Right lobe of liver (tissue), 4 donors: ENCODE data around the gene CAPS.

Experiments
- POLR2A ChIP-seq: fragments of 450-650 bp; IDR thresholded peaks from one replicate; pipeline ENCODE4 v1.6.1; 2017; ENCODE audit warnings: antibody characterized with exemption, mild to moderate bottlenecking
- TF ChIP-seq, protein P1 (sequence below), 4 donors: fragments of 200-600 bp in 3 of 4; fragments of 450-650 bp in 1 of 4; IDR thresholded peaks; one replicate each; pipeline versions ENCODE4 v1.5.1 to v1.8.0; 2016 to 2022; ENCODE audit warnings: antibody characterized with exemption in 4 of 4, mild to moderate bottlenecking in 2 of 4
- donor health status: DM: no; HTN: no; CAD: no.
- donor health status: DM: no; HTN: no; CAD: no.
- donor health status: DM: no; HTN: yes; CAD: no.

- TF ChIP-seq, protein P1, sequence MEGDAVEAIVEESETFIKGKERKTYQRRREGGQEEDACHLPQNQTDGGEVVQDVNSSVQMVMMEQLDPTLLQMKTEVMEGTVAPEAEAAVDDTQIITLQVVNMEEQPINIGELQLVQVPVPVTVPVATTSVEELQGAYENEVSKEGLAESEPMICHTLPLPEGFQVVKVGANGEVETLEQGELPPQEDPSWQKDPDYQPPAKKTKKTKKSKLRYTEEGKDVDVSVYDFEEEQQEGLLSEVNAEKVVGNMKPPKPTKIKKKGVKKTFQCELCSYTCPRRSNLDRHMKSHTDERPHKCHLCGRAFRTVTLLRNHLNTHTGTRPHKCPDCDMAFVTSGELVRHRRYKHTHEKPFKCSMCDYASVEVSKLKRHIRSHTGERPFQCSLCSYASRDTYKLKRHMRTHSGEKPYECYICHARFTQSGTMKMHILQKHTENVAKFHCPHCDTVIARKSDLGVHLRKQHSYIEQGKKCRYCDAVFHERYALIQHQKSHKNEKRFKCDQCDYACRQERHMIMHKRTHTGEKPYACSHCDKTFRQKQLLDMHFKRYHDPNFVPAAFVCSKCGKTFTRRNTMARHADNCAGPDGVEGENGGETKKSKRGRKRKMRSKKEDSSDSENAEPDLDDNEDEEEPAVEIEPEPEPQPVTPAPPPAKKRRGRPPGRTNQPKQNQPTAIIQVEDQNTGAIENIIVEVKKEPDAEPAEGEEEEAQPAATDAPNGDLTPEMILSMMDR (IDR thresholded peaks at IDR 0.05), result no peak
- no peak for TF ChIP-seq POLR2A
These were observed 8.1 kb downstream of the CAPS start for GRCh38 chr19:5922161-5922545.
